OCI-LY3 (cell line): ENCODE results near the gene ZP1.

Experiments used
- EZH2phosphoT487 ChIP-seq: fragments of 200-600 bp; shearing (Covaris generic); IDR thresholded peaks from 2 replicates; pipeline ENCODE4 v1.6.1; 2018; ENCODE audit warnings: antibody characterized with exemption, mixed run types, low read depth
- TF ChIP-seq, protein P1 (sequence below): fragments of 200-600, 300-600 bp; sonication (generic); IDR thresholded peaks from 2 replicates; pipeline ENCODE4 v1.5.1; 2014; ENCODE audit warnings: antibody characterized with exemption, low read length, low read depth

DNA sequence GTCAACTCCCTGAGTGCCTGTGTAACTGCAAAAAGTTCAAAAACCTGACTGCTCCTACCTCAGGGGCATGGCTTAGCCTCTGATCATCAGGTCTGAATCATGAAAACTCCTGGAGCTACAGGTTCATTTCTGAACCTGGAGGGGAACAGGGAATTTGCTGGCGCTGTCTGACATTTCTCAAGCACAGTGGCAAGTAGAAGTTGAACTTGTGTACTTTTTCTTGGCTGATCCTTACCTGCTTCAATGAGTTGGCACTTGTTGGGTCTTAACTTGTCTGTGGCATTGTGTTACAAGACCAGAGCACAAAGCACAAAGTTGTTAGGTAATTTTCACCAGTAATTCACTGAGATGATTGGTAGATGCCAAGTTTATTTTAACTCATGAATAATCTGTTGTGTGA is 49.9 kb downstream of the ZP1 start:
- TF ChIP-seq, protein P1, sequence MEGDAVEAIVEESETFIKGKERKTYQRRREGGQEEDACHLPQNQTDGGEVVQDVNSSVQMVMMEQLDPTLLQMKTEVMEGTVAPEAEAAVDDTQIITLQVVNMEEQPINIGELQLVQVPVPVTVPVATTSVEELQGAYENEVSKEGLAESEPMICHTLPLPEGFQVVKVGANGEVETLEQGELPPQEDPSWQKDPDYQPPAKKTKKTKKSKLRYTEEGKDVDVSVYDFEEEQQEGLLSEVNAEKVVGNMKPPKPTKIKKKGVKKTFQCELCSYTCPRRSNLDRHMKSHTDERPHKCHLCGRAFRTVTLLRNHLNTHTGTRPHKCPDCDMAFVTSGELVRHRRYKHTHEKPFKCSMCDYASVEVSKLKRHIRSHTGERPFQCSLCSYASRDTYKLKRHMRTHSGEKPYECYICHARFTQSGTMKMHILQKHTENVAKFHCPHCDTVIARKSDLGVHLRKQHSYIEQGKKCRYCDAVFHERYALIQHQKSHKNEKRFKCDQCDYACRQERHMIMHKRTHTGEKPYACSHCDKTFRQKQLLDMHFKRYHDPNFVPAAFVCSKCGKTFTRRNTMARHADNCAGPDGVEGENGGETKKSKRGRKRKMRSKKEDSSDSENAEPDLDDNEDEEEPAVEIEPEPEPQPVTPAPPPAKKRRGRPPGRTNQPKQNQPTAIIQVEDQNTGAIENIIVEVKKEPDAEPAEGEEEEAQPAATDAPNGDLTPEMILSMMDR, result no peak
- no peak for TF ChIP-seq EZH2phosphoT487
